Skin epidermis (tissue), 12 donors: ENCODE measurements around the gene RTN4R.

Source experiments
- H3K27ac ChIP-seq, 21 experiments: fragments of 200-600 bp; sonication (generic) in 11 of 21; one replicate each; pipeline ENCODE4 v1.5.0; 2020; ENCODE audit warnings: mild to moderate bottlenecking in 3 of 21, inconsistent platforms in 2 of 21, moderate library complexity in 2 of 21
- H3K4me3 ChIP-seq, 7 experiments: fragments of 200-600 bp; sonication (generic) in 2 of 7; one replicate each; pipeline ENCODE4 v1.5.0; 2020; ENCODE audit warnings: inconsistent platforms in 2 of 7, mild to moderate bottlenecking in 2 of 7, moderate library complexity in 1 of 7

The RTN4R gene

GRCh38 chr22:20245577-20246367 lies 22.3 kb downstream of the RTN4R start:
- Histone ChIP-seq H3K27ac (peak overlapping the region in 13 of 21 experiments; percentile 6 to 89 (median 60)), H3K4me3 (no peak overlapping the region)

- Histone ChIP-seq H3K4me3 (no peak overlapping the region), H3K27ac (peak overlapping the region in 15 of 21 experiments; percentile 0 to 89 (median 59))
Measured at GRCh38 chr22:20244691-20245576, 23.2 kb downstream of the RTN4R start.

GRCh38 chr22:20244250-20244648 lies 23.9 kb downstream of the RTN4R start:
- peak overlapping the region in 10 of 21 experiments; percentile 1 to 89 (median 68) for H3K27ac ChIP-seq
- no peak overlapping the region for H3K4me3 ChIP-seq

- H3K4me3 ChIP-seq, result peak overlapping the region in 1 of 7 experiments; percentile 15
- peak overlapping the region in 14 of 21 experiments; percentile 18 to 89 (median 63) for H3K27ac ChIP-seq
Measured at GRCh38 chr22:20243537-20244249, 24.4 kb downstream of the RTN4R start.

- H3K27ac ChIP-seq, result peak overlapping the region in 14 of 21 experiments; percentile 18 to 89 (median 63)
Measured at GRCh38 chr22:20243176-20243536, 25.0 kb downstream of the RTN4R start.

GRCh38 chr22:20242393-20243175 lies 25.5 kb downstream of the RTN4R start:
- peak overlapping the region in 10 of 21 experiments; percentile 40 to 89 (median 71) for H3K27ac ChIP-seq
- no peak overlapping the region for H3K4me3 ChIP-seq

More at GRCh38 chr22:20243176-20243536, 25.0 kb downstream of the RTN4R start:
- peak overlapping the region in 1 of 7 experiments; percentile 15 for H3K4me3 ChIP-seq

GRCh38 chr22:20241579-20242392 lies 26.3 kb downstream of the RTN4R start:
- Histone ChIP-seq H3K4me3 (no peak overlapping the region), H3K27ac (peak overlapping the region in 2 of 21 experiments; percentile 10 to 83)

GRCh38 chr22:20240900-20241299 lies 27.2 kb downstream of the RTN4R start:
- no peak overlapping the region for H3K4me3 ChIP-seq
- peak overlapping the region in 3 of 21 experiments; percentile 23 to 75 (median 70) for H3K27ac ChIP-seq

- Histone ChIP-seq H3K4me3 (no peak overlapping the region), H3K27ac (peak overlapping the region in 6 of 21 experiments; percentile 23 to 75 (median 66))
Measured at GRCh38 chr22:20240447-20240764, 27.7 kb downstream of the RTN4R start.

GRCh38 chr22:20239676-20240446 lies 28.3 kb downstream of the RTN4R start:
- Histone ChIP-seq H3K27ac (peak overlapping the region in 9 of 21 experiments; percentile 1 to 76 (median 67)), H3K4me3 (no peak overlapping the region)

- no peak overlapping the region for H3K4me3 ChIP-seq
- peak overlapping the region in 11 of 21 experiments; percentile 17 to 76 (median 62) for H3K27ac ChIP-seq
Measured at GRCh38 chr22:20238901-20239675, 29.0 kb downstream of the RTN4R start.

GRCh38 chr22:20238536-20238900 lies 29.6 kb downstream of the RTN4R start:
- no peak overlapping the region for H3K4me3 ChIP-seq
- peak overlapping the region in 11 of 21 experiments; percentile 17 to 76 (median 62) for H3K27ac ChIP-seq

- no peak overlapping the region for H3K4me3 ChIP-seq
Measured at GRCh38 chr22:20237480-20238440, 30.4 kb downstream of the RTN4R start.

GRCh38 chr22:20236052-20236717 lies 31.9 kb downstream of the RTN4R start:
- H3K27ac ChIP-seq, result peak overlapping the region in 1 of 21 experiments; percentile 75
- no peak overlapping the region for H3K4me3 ChIP-seq

More at GRCh38 chr22:20237480-20238440, 30.4 kb downstream of the RTN4R start:
- peak overlapping the region in 9 of 21 experiments; percentile 13 to 76 (median 67) for H3K27ac ChIP-seq

- no peak overlapping the region for H3K4me3 ChIP-seq
- H3K27ac ChIP-seq, result no peak overlapping the region
Measured at GRCh38 chr22:20235389-20235991, 32.6 kb downstream of the RTN4R start.
